ENCODE results near the gene DIPK1A. TPM values are rescaled to one million over a fixed set of nuclear protein-coding genes. Genes with fewer than 3 reads are reported as not detected.

Gene DIPK1A
- total RNA-seq, 1 experiment from 2014 or later, result 2.3 TPM

GRCh38 chr1:92990828-92991227 is 29.6 kb upstream of the DIPK1A start:
- H3K4me1 ChIP-seq, result 0 out of 2 replicates have a peak, but pooled peaks cover 3% of the 10 kb centered on the region
- H3K27me3 ChIP-seq (replicated peaks; ENCODE audit: control insufficient read depth, insufficient read depth, low read length), result no peaks in the 10 kb centered on the region
- Mint-ChIP-seq H3K36me3 (ENCODE audit: insufficient read depth, unreplicated experiment) (no peaks in the 10 kb centered on the region), H3K4me1 (ENCODE audit: low read depth, unreplicated experiment) (no peaks in the 10 kb centered on the region), H3K4me3 (ENCODE audit: unreplicated experiment) (no peak overlapping the region), H3K27me3 (ENCODE audit: insufficient read depth, unreplicated experiment) (no peaks in the 10 kb centered on the region), H3K9me3 (ENCODE audit: unreplicated experiment) (no peaks in the 10 kb centered on the region), H3K27ac (ENCODE audit: unreplicated experiment) (no peak overlapping the region)
- TF ChIP-seq, protein P1, sequence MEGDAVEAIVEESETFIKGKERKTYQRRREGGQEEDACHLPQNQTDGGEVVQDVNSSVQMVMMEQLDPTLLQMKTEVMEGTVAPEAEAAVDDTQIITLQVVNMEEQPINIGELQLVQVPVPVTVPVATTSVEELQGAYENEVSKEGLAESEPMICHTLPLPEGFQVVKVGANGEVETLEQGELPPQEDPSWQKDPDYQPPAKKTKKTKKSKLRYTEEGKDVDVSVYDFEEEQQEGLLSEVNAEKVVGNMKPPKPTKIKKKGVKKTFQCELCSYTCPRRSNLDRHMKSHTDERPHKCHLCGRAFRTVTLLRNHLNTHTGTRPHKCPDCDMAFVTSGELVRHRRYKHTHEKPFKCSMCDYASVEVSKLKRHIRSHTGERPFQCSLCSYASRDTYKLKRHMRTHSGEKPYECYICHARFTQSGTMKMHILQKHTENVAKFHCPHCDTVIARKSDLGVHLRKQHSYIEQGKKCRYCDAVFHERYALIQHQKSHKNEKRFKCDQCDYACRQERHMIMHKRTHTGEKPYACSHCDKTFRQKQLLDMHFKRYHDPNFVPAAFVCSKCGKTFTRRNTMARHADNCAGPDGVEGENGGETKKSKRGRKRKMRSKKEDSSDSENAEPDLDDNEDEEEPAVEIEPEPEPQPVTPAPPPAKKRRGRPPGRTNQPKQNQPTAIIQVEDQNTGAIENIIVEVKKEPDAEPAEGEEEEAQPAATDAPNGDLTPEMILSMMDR (IDR thresholded peaks at IDR 0.05; ENCODE audit: insufficient read depth in 1 of 2, low read depth in 1 of 2, low read length in 1 of 2, severe bottlenecking in 1 of 2, unreplicated experiment in 1 of 2), result no peak
- no peak for DNase-seq
- no TSS peak for BruUV-seq (replicated peaks)
- CTCF ChIA-PET, result no interaction called here
- H3K36me3 ChIP-seq (ENCODE audit: control insufficient read depth, insufficient read depth, low read length), result no peaks in the 10 kb centered on the region
- H3K4me3 ChIP-seq (ENCODE audit: low read depth, low read length), result no peak overlapping the region
- POLR2A ChIA-PET, result no interaction called here
- H3K9me3 ChIP-seq, result no peaks in the 10 kb centered on the region
- intact Hi-C loops (cut with micrococcal nuclease; ENCODE audit: unreplicated experiment), result no loop called here

- ChIA-PET CTCF (no interaction called here), POLR2A (no interaction called here)
- Mint-ChIP-seq H3K27me3 (ENCODE audit: insufficient read depth, unreplicated experiment) (no peaks in the 10 kb centered on the region), H3K4me3 (ENCODE audit: unreplicated experiment) (no peak overlapping the region), H3K36me3 (ENCODE audit: insufficient read depth, unreplicated experiment) (no peaks in the 10 kb centered on the region), H3K27ac (ENCODE audit: unreplicated experiment) (no peak overlapping the region), H3K4me1 (ENCODE audit: low read depth, unreplicated experiment) (no peaks in the 10 kb centered on the region), H3K9me3 (ENCODE audit: unreplicated experiment) (no peaks in the 10 kb centered on the region)
- H3K4me3 ChIP-seq (ENCODE audit: low read depth, low read length), result no peak overlapping the region
- DNase-seq, result no peak
- TF ChIP-seq, protein P1 (IDR thresholded peaks at IDR 0.05; ENCODE audit: insufficient read depth in 1 of 2, low read depth in 1 of 2, low read length in 1 of 2, severe bottlenecking in 1 of 2, unreplicated experiment in 1 of 2), result no peak
- no peaks in the 10 kb centered on the region for H3K4me1 ChIP-seq
- H3K9me3 ChIP-seq, result no peaks in the 10 kb centered on the region
- intact Hi-C loops (cut with micrococcal nuclease; ENCODE audit: unreplicated experiment), result no loop called here
- no TSS peak for BruUV-seq (replicated peaks)
- H3K27me3 ChIP-seq (replicated peaks; ENCODE audit: control insufficient read depth, insufficient read depth, low read length), result no peaks in the 10 kb centered on the region
- H3K36me3 ChIP-seq (ENCODE audit: control insufficient read depth, insufficient read depth, low read length), result no peaks in the 10 kb centered on the region
These were observed 28.8 kb upstream of the DIPK1A start for GRCh38 chr1:92989936-92990583.

DNA sequence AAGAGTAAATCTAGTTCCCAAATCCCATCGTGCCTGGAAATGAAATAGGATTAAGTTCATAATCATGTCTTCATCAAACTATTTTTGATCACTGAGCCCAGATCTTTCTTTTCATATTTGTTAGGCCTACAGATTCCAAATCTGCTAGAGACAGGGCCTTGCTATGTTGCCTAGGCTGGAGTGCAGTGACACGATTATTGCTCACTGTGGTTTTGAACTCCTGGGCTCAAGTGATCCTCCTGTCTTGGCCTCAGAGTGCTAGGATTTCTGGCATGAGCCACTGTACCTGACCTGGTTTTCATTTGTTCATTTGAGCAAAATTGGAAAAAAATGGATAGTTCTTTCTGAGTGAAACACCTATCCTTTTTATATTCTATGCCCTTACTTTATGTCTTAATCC is 28.0 kb upstream of the DIPK1A start:
- H3K4me1 ChIP-seq, result no peaks in the 10 kb centered on the region
- H3K9me3 ChIP-seq, result no peaks in the 10 kb centered on the region
- ChIA-PET CTCF (no interaction called here), POLR2A (no interaction called here)
- no peaks in the 10 kb centered on the region for H3K9me3 Mint-ChIP-seq (ENCODE audit: unreplicated experiment)
- intact Hi-C loops (cut with micrococcal nuclease; ENCODE audit: unreplicated experiment), result no loop called here
- TF ChIP-seq, protein P1 (IDR thresholded peaks at IDR 0.05; ENCODE audit: insufficient read depth in 1 of 2, low read depth in 1 of 2, low read length in 1 of 2, severe bottlenecking in 1 of 2, unreplicated experiment in 1 of 2), result no peak
- no peaks in the 10 kb centered on the region for H3K36me3 ChIP-seq (ENCODE audit: control insufficient read depth, insufficient read depth, low read length)
- no peak overlapping the region for H3K4me3 Mint-ChIP-seq (ENCODE audit: unreplicated experiment)
- no peak overlapping the region for H3K27ac Mint-ChIP-seq (ENCODE audit: unreplicated experiment)
- peaks cover 4% of the 10 kb centered on the region for H3K27me3 Mint-ChIP-seq (ENCODE audit: insufficient read depth, unreplicated experiment)
- no TSS peak for BruUV-seq (replicated peaks)
- H3K27me3 ChIP-seq (replicated peaks; ENCODE audit: control insufficient read depth, insufficient read depth, low read length), result no peaks in the 10 kb centered on the region
- no peak for DNase-seq
- no peak overlapping the region for H3K4me3 ChIP-seq (ENCODE audit: low read depth, low read length)
- H3K4me1 Mint-ChIP-seq (ENCODE audit: low read depth, unreplicated experiment), result no peaks in the 10 kb centered on the region
- H3K36me3 Mint-ChIP-seq (ENCODE audit: insufficient read depth, unreplicated experiment), result no peaks in the 10 kb centered on the region
